GM21390 (cell line): ENCODE data around the gene DPH7.
A peak's percentile ranks its signal among the peaks of the same experiment; 100 is the strongest.
"Not testable (repeated sequence)": the region's sequence is repeated elsewhere in the genome, so short reads cannot be mapped to it uniquely, and the experiment has no call there.

Experiments used
- ATAC-seq: cut with Tn5 transposase; IDR thresholded peaks from one replicate; pipeline ENCODE4 v1.9.1; 2021; ENCODE audit not compliant: unreplicated experiment

DPH7 gene

GRCh38 chr9:137606734-137607138, 28.0 kb upstream of the DPH7 start:
- ATAC-seq: no peak

DNA sequence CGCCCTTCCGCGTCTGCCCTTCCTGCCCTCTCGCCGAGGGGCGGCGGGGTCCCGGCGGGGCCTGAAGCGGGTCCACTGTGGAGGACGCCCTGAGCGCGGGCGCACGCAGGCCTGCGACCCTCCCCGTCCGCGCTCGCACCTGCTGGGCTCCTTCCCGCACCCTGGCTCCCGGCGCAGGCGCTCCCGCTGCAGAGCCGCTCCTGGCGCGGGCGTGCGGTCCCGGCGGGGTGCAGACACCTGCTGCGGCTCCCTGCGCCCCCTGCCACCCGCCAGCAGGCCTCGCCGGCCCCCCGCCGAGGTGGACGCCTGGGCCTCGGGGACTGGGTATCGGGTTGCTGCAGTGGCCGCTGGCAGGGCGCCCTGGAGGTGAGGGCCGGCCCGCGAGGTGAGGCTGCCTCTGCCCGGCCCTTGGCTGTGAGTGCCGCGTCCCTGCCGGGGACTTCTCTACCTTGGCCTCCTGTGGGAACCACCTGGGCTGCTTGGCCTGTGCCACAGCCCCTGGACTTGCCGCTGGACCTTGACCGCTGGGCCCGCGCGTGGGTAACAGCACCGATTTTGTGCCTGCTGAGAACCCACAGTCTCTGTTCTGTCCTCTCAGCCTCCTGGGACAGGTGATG, 27.4 kb upstream of the DPH7 start:
- peak; percentile 15 for ATAC-seq

DNA sequence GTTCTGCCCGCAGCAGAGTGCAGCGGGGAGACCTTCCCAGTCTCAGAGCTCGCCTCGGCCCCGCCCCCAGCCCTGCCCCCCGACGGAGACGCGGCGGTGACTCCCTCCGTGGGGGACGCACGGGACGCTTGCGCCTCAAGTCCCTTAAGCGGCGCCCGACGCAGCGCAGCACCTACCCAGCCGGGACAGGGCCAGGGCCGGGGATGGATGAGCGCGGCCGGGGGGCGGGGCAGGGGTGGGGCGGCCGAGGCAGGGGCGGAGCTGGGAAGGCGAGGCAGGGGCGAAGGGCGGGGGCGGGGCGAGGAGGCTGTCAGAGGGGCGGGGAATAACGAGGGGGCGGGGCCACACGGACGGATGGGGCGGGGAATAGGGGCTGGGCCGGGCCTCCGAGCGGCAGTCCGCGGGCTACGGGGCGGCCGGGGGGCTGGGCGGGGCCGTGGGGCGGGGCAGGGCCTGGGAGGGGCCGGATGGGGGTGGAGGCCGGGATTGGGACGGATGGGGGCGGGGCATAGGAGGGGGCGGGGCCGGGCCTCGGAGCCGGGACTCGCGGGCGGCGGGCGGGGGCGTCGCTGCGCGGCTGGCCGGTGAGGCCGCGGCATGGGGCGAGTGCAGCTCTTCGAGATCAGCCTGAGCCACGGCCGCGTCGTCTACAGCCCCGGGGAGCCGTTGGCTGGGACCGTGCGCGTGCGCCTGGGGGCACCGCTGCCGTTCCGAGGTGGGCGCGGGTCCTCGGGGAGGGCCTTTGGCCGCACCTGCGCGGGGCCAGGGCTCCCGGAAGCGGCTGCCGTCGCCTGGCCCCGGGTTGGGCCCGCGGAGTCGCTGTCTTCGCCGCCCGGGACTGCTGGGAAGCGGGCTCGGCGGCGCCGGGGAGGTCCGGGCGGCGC, 26.6 kb upstream of the DPH7 start, which contains the start of gene ARRDC1:
TSS of gene ARRDC1 (plus strand) at position 566 of the 884 bp plus-strand sequence. CDS start at position 598, 32 bp downstream.
- ATAC-seq: peak; percentile 76

GRCh38 chr9:137604345-137605086, 25.8 kb upstream of the DPH7 start:
- no peak for ATAC-seq

DNA sequence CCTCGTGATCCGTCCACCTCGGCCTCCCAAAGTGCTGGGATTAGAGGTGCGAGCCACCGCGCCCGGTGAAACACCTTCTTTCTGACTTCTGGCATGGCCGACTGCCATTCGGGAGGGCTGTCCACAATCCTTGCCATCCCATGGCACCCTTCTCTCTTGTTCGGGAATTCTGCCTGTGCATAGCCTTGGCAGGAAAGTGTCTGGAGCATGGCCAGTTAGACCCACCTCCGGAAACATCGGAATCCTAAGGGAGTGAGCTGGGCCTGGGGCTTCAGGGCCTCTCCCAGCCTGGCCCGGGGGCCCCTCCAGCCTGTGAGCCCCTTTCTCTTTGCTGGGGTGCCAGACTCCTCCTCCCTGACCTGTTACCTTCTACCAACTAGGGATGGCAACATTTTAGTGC, 25.2 kb upstream of the DPH7 start:
- no peak for ATAC-seq

- ATAC-seq: no peak
Measured at GRCh38 chr9:137602661-137603060, 23.9 kb upstream of the DPH7 start.

DNA sequence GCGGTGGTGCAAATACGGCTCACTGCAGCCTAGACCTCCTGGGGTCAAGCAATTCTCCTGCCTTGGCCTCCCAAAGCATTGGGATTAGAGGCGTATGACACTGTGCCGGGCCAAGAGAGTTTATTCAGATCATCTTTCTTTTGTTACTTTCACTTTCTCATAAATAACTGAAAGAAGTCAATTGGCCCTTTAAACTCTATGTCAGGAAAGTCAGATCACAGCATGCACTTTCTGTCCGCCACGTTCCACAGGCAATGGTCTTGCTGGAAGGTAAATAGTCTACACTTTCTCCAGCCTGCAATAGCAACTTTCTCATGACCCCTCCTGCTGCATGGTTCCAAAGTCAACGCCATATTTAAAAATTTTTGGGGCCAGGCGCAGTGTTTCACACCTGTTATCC, 20.2 kb upstream of the DPH7 start:
- ATAC-seq: no peak

GRCh38 chr9:137596577-137596976, 17.9 kb upstream of the DPH7 start:
- ATAC-seq: not testable (repeated sequence)

DNA sequence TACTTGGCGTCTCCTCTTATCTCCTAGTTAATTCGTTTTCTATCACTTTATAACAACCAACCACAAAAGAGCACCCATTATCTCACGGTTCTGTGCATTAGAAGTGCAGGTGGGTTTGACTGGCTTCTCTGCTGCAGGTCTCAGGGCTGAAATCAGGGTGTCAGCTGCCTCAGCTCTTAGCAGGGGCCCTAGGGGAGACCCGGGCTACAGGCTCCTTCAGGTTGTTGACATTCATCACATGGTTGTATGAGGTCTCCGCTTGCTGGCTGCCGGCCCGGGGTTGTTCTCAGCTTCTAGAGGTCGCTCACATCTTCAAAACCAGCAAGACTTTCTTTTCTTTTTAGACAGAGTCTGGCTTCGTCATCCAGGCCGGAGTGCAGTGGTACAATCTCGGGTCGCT, 14.5 kb upstream of the DPH7 start:
- ATAC-seq: no peak

GRCh38 chr9:137592767-137593166, 14.0 kb upstream of the DPH7 start:
- no peak for ATAC-seq

- peak; percentile 89 for ATAC-seq
Measured at GRCh38 chr9:137590469-137591383, 12.0 kb upstream of the DPH7 start, which contains the start of gene ZMYND19. Gene ZMYND19, minus strand, starts transcription at chr9:137590512. Its CDS starts 249 bp downstream, at chr9:137590263.

- ATAC-seq: peak; percentile 26
Measured at GRCh38 chr9:137590123-137590468, 11.4 kb upstream of the DPH7 start.

DNA sequence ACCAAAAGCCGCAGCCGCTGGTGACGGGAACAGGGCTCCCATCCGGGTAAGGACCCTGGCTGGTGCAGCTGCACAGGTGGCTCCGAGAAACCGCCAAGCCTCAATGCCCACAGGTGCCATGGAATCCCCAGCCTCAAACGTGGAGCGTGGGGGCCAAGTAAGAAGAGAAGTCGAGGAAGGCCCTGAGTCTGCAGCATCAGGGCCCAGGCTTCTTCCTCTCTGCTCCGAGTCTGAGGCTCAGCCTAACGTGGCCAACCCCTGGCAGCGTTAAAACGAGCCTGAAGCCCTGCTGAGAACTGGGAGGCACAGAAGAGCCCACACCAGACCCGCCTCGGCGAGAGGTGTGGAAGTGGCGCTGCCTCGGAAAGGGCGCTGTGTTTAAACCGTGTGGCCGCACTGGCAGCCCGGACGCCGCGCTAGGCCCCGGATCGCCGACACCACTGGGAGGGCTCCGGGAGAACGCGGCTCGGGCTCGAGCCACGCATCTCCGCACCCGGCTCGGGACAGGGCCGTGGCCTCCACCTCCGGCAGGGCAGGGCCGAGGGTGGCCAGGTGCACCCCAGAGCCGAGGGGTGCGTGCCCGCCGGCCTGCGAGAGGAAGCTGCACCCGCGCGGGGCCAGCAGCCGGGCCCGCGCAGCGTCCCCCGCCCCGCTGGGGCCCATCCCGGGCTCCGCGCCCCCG, 10.9 kb upstream of the DPH7 start:
- peak; percentile 22 for ATAC-seq

DNA sequence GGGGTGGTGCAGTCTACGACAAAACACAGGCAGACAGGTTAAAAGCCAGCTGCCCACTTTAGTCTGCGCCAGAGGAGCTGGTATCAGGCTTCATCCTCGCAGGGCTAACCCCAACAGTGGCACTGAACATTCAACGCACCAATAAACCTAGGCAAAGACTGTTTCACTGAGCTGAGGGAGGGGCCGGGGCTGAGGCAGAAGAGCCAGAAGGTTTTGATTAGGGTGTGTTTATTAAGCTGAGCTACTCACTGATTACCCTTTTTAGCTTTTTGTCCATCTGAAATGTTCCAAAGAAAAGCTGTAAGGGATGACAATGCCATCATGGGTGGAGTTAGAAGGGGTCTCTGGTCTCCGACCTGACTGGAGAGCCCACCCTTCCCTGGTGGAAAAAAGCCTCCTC, 10.2 kb upstream of the DPH7 start:
- ATAC-seq: no peak

GRCh38 chr9:137588311-137588710, 9.6 kb upstream of the DPH7 start:
- no peak for ATAC-seq

- no peak for ATAC-seq
Measured at GRCh38 chr9:137586854-137587253, 8.1 kb upstream of the DPH7 start.

DNA sequence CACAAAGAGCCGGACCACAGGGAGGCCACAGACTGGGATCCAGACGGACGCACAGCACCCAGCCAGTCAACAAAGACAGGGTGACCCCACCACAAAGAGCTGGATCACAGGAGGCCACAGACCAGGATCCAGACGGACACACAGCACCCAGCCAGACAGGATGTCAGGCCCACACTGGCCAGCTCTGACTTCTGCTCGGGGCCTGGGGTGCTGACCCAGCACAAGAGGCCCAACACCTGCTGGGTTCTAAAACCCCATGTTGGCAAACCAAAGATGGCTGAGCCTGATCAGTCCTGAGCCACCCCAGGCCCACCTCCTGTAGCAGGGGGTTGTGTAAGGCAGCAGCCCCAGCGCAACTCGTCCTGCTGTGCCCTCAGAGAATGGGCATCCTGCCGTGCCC, 5.2 kb upstream of the DPH7 start:
- ATAC-seq: no peak

- no peak for ATAC-seq
Measured at GRCh38 chr9:137583347-137583746, 4.6 kb upstream of the DPH7 start.

GRCh38 chr9:137582286-137582860, 3.6 kb upstream of the DPH7 start:
- no peak for ATAC-seq
